DND-41 (cell line): Measurements from ENCODE around the gene NEK8.

Experiments used
- ATAC-seq: fragments of 200-7000 bp; cut with Tn5 transposase; 3 replicates; pipeline ENCODE4 v1.9.1; 2021; ENCODE audit warnings: low read depth; ENCODE audit not compliant: insufficient read depth
- DNase-seq: peaks from one replicate; pipeline ENCODE4 v3.0.0-alpha.2; 2020
- H2AFZ ChIP-seq: 2 replicates; pipeline ENCODE4 v1.6.0; 2012; ENCODE audit warnings: low read depth, low read length
- H3K27ac ChIP-seq: 2 replicates; pipeline ENCODE4 v1.5.1; 2012; ENCODE audit warnings: low read length, inconsistent platforms
- H3K27me3 ChIP-seq: fragments of 200-600 bp; sonication (generic); 2 replicates; pipeline ENCODE4 v1.6.0; 2012; ENCODE audit warnings: low read length, mild to moderate bottlenecking, inconsistent platforms; ENCODE audit not compliant: insufficient read depth, poor library complexity
- H3K36me3 ChIP-seq: 2 replicates; pipeline ENCODE4 v1.5.1; 2012; ENCODE audit warnings: low read length, inconsistent platforms; ENCODE audit not compliant: insufficient read depth
- H3K4me1 ChIP-seq: 2 replicates; pipeline ENCODE4 v1.5.1; 2012; ENCODE audit warnings: mild to moderate bottlenecking, low read length; ENCODE audit not compliant: insufficient read depth
- H3K4me2 ChIP-seq: 2 replicates; pipeline ENCODE4 v1.6.0; 2012; ENCODE audit warnings: mild to moderate bottlenecking, moderate library complexity, low read length, inconsistent platforms; ENCODE audit not compliant: insufficient read depth
- H3K4me3 ChIP-seq, 2 experiments: fragments of 200-600 bp in 1 of 2; shearing (Covaris generic) in 1 of 2; 2 replicates each; pipeline ENCODE4 v1.5.1; 2012 to 2016; ENCODE audit warnings: inconsistent platforms in 2 of 2, low read length in 2 of 2, mild to moderate bottlenecking in 2 of 2, low read depth in 1 of 2, moderate library complexity in 1 of 2
- H3K79me2 ChIP-seq: 2 replicates; pipeline ENCODE4 v1.6.0; 2012; ENCODE audit warnings: low read length, inconsistent platforms; ENCODE audit not compliant: insufficient read depth
- H3K9ac ChIP-seq: 2 replicates; pipeline ENCODE4 v1.6.0; 2012; ENCODE audit warnings: low read depth, mild to moderate bottlenecking, inconsistent platforms, low read length, moderate library complexity
- H3K9me3 ChIP-seq: 2 replicates; pipeline ENCODE4 v1.5.1; 2012; ENCODE audit warnings: low read length, moderate library complexity, mild to moderate bottlenecking, inconsistent platforms; ENCODE audit not compliant: insufficient read depth, severe bottlenecking
- H4K20me1 ChIP-seq: 2 replicates; pipeline ENCODE4 v1.6.0; 2012; ENCODE audit warnings: low read length; ENCODE audit not compliant: insufficient read depth
- EZH2 ChIP-seq: IDR thresholded peaks from 3 replicates; pipeline ENCODE4 v1.6.1; 2012; ENCODE audit warnings: borderline replicate concordance, low read depth, mild to moderate bottlenecking, moderate library complexity, low read length, inconsistent platforms; ENCODE audit not compliant: severe bottlenecking
- TF ChIP-seq, protein P1 (sequence below): IDR thresholded peaks from 2 replicates; pipeline ENCODE4 v1.5.1; 2012; ENCODE audit warnings: borderline replicate concordance, low read length, moderate library complexity, mild to moderate bottlenecking; ENCODE audit not compliant: poor library complexity, severe bottlenecking; ENCODE audit errors: extremely low read depth

Gene NEK8

GRCh38 chr17:28700830-28701492 is 27.6 kb upstream of the NEK8 start:
- no peaks in the 10 kb centered on the region for H3K79me2 ChIP-seq
- H3K9ac ChIP-seq, result no peak overlapping the region
- H3K9me3 ChIP-seq, result no peaks in the 10 kb centered on the region
- DNase-seq (no peak), ATAC-seq (no peak)
- H2AFZ ChIP-seq, result no peak overlapping the region
- H4K20me1 ChIP-seq, result 0 out of 2 replicates have a peak, but pooled peaks cover 4% of the 10 kb centered on the region
- no peak overlapping the region for H3K27ac ChIP-seq
- no peak overlapping the region for H3K4me2 ChIP-seq
- H3K36me3 ChIP-seq, result peaks cover 81% of the 10 kb centered on the region
- H3K4me3 ChIP-seq, result no peak overlapping the region
- no peaks in the 10 kb centered on the region for H3K4me1 ChIP-seq
- no peaks in the 10 kb centered on the region for H3K27me3 ChIP-seq
- TF ChIP-seq, protein P1, sequence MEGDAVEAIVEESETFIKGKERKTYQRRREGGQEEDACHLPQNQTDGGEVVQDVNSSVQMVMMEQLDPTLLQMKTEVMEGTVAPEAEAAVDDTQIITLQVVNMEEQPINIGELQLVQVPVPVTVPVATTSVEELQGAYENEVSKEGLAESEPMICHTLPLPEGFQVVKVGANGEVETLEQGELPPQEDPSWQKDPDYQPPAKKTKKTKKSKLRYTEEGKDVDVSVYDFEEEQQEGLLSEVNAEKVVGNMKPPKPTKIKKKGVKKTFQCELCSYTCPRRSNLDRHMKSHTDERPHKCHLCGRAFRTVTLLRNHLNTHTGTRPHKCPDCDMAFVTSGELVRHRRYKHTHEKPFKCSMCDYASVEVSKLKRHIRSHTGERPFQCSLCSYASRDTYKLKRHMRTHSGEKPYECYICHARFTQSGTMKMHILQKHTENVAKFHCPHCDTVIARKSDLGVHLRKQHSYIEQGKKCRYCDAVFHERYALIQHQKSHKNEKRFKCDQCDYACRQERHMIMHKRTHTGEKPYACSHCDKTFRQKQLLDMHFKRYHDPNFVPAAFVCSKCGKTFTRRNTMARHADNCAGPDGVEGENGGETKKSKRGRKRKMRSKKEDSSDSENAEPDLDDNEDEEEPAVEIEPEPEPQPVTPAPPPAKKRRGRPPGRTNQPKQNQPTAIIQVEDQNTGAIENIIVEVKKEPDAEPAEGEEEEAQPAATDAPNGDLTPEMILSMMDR, result no peak
- TF ChIP-seq EZH2, result no peak

DNA sequence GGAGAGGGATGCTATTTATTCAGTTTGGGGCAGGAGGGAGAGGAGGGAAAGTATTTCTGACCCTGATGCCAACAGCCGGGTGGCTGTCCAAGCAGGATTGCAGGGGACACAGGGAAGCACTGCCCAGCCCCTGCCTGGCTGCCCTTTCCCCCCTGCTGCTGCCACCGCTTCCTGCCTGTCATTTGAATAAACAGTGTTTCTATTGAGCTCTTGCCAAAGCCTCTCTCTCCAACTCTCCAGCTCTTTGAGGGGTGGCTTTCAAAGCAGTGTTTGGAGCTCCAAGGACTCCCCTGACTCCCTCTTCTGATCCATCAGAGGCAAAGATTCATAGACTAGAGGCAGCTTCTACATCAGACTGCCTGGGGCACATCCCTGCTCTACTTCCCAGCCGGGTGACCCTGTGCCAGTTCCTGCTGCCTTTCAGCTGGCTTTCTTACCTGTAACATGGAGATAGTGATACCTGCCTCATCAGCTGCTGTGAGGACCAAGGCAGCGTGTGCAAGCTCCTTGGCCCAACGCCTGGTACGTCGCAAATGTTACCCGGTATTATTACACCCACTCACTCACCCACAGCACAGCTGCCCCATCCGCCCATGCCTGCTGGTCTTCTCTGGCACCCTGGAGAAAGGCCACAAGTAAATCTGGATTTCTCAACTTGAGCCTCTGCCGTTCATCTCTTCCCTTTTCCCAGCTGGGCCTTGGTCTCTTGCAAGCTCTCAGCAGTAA is 26.4 kb upstream of the NEK8 start:
- H3K27ac ChIP-seq, result no peak overlapping the region
- H3K4me2 ChIP-seq, result no peak overlapping the region
- H3K36me3 ChIP-seq, result peaks cover 75% of the 10 kb centered on the region
- no peak for DNase-seq
- no peaks in the 10 kb centered on the region for H3K27me3 ChIP-seq
- no peak overlapping the region for H3K4me3 ChIP-seq
- ATAC-seq, result no peak
- H3K79me2 ChIP-seq, result no peaks in the 10 kb centered on the region
- H3K9me3 ChIP-seq, result no peaks in the 10 kb centered on the region
- no peak overlapping the region for H2AFZ ChIP-seq
- TF ChIP-seq, protein P1, result no peak
- TF ChIP-seq EZH2, result no peak
- H3K9ac ChIP-seq, result no peak overlapping the region
- H3K4me1 ChIP-seq, result no peaks in the 10 kb centered on the region
- 0 out of 2 replicates have a peak, but pooled peaks cover 4% of the 10 kb centered on the region for H4K20me1 ChIP-seq

- H3K9ac ChIP-seq, result no peak overlapping the region
- H3K9me3 ChIP-seq, result no peaks in the 10 kb centered on the region
- H3K27ac ChIP-seq, result no peak overlapping the region
- H4K20me1 ChIP-seq, result 0 out of 2 replicates have a peak, but pooled peaks cover 4% of the 10 kb centered on the region
- DNase-seq, result no peak
- no peaks in the 10 kb centered on the region for H3K27me3 ChIP-seq
- TF ChIP-seq, protein P1, result no peak
- TF ChIP-seq EZH2, result no peak
- no peaks in the 10 kb centered on the region for H3K4me1 ChIP-seq
- H3K79me2 ChIP-seq, result no peaks in the 10 kb centered on the region
- no peak for ATAC-seq
- H3K4me3 ChIP-seq, result no peak overlapping the region
- H3K36me3 ChIP-seq, result peaks cover 69% of the 10 kb centered on the region
- no peak overlapping the region for H3K4me2 ChIP-seq
- H2AFZ ChIP-seq, result no peak overlapping the region
Measured at GRCh38 chr17:28702752-28703150, 25.8 kb upstream of the NEK8 start.
